B cell (primary cell): Measurements from ENCODE around the gene UPF1. TPM values are rescaled to one million over a fixed set of nuclear protein-coding genes. Genes with fewer than 3 reads are reported as not detected.

Experiments
- ATAC-seq: fragments of 200-7000 bp; cut with Tn5 transposase; one replicate; pipeline ENCODE4 v1.10.0; 2021; ENCODE audit warnings: low read depth, mild to moderate bottlenecking, moderate number of reproducible peaks, moderate library complexity
- CTCF ChIA-PET: fragments of 350-600 bp; sonication (Branson Sonifier 250); formaldehyde crosslinking; loops from one replicate; lab custom pipeline; 2021; ENCODE audit warnings: antibody characterized with exemption, inconsistent platforms; lab: Charles Lee
- POLR2A ChIA-PET: fragments of 350-600 bp; sonication (Branson Sonifier 250); formaldehyde crosslinking; loops from one replicate; lab custom pipeline; 2021; ENCODE audit warnings: antibody characterized with exemption; lab: Charles Lee
- DNase-seq: peaks from one replicate; pipeline ENCODE4 v3.0.0; 2013
- H2AFZ ChIP-seq: 2 replicates; pipeline ENCODE4 v1.6.1; 2012; ENCODE audit warnings: mild to moderate bottlenecking, low read depth, low read length; ENCODE audit not compliant: insufficient read depth, poor library complexity, severe bottlenecking
- H3K27ac ChIP-seq, 2 donors: 1 replicate in 1 of 2; 2 replicates in 1 of 2; pipeline ENCODE4 v1.5.1; 2012 to 2013; ENCODE audit warnings: low read length in 2 of 2, mild to moderate bottlenecking in 2 of 2, moderate library complexity in 1 of 2
- H3K27me3 ChIP-seq, 4 experiments: fragments of 200-600 bp in 1 of 4; sonication (generic) in 1 of 4; replicated peaks in 1 of 4; 1 replicate in 2 of 4; 2 replicates in 2 of 4; pipeline versions ENCODE4 v1.6.1 to v1.7.0; 2013 to 2016; ENCODE audit warnings: low read length in 3 of 4, mild to moderate bottlenecking in 2 of 4, mixed read lengths in 1 of 4, moderate library complexity in 1 of 4; ENCODE audit not compliant: insufficient read depth in 4 of 4, control insufficient read depth in 3 of 4; ENCODE audit errors: control extremely low read depth in 1 of 4
- H3K36me3 ChIP-seq, 2 experiments: replicated peaks in 1 of 2; 1 replicate in 1 of 2; 2 replicates in 1 of 2; pipeline versions ENCODE4 v1.6.1 to v1.7.1; 2013; ENCODE audit warnings: low read length in 1 of 2; ENCODE audit not compliant: insufficient read depth in 2 of 2, control insufficient read depth in 1 of 2; ENCODE audit errors: control extremely low read depth in 1 of 2, extremely low read depth in 1 of 2
- H3K4me1 ChIP-seq, 2 donors: fragments of 200-600 bp in 1 of 2; sonication (generic) in 1 of 2; 1 replicate in 1 of 2; 2 replicates in 1 of 2; pipeline versions ENCODE4 v1.5.1 to v1.6.1; 2013 to 2017; ENCODE audit warnings: low read length in 2 of 2; ENCODE audit not compliant: control insufficient read depth in 2 of 2, insufficient read depth in 2 of 2
- H3K4me2 ChIP-seq: replicated peaks from 2 replicates; pipeline ENCODE3; 2012; ENCODE audit warnings: mild to moderate bottlenecking, low read depth, low read length; ENCODE audit not compliant: poor library complexity, severe bottlenecking
- H3K4me3 ChIP-seq, 5 experiments: fragments of 200-600 bp in 1 of 5; sonication (generic) in 1 of 5; 1 replicate in 3 of 5; 2 replicates in 2 of 5; pipeline versions ENCODE4 v1.5.1 to v1.7.0; 2011 to 2016; ENCODE audit warnings: low read length in 4 of 5, mild to moderate bottlenecking in 4 of 5, low read depth in 2 of 5, control low read depth in 1 of 5, moderate library complexity in 1 of 5; ENCODE audit not compliant: insufficient read depth in 1 of 5; ENCODE audit errors: control extremely low read depth in 1 of 5, extremely low read depth in 1 of 5
- H3K79me2 ChIP-seq: fragments of 200-600 bp; sonication (generic); one replicate; pipeline ENCODE4 v1.6.0; 2016; ENCODE audit warnings: low read length; ENCODE audit not compliant: control insufficient read depth, insufficient read depth
- H3K9ac ChIP-seq: fragments of 200-600 bp; sonication (generic); 2 replicates; pipeline ENCODE4 v1.6.1; 2017; ENCODE audit warnings: mild to moderate bottlenecking, low read length, moderate library complexity
- H3K9me3 ChIP-seq, 3 donors: one replicate each; pipeline versions ENCODE4 v1.6.1 to v1.7.1; 2013; ENCODE audit warnings: low read length in 2 of 3; ENCODE audit not compliant: control insufficient read depth in 2 of 3, insufficient read depth in 1 of 3; ENCODE audit errors: control extremely low read depth in 1 of 3
- H4K20me1 ChIP-seq: 2 replicates; pipeline ENCODE4 v1.6.0; 2012; ENCODE audit warnings: mild to moderate bottlenecking, low read length; ENCODE audit not compliant: insufficient read depth, control insufficient read depth, poor library complexity, severe bottlenecking
- H3K27ac Mint-ChIP-seq: one replicate; pipeline ENCODE4 v1.8.0; 2021; ENCODE audit warnings: mixed read lengths
- H3K27me3 Mint-ChIP-seq: one replicate; pipeline ENCODE4 v1.8.0; 2021; ENCODE audit warnings: mixed read lengths
- H3K4me1 Mint-ChIP-seq: one replicate; pipeline ENCODE4 v1.8.0; 2021; ENCODE audit warnings: mixed read lengths
- H3K4me3 Mint-ChIP-seq: one replicate; pipeline ENCODE4 v1.8.0; 2021; ENCODE audit warnings: mixed read lengths
- H3K9me3 Mint-ChIP-seq: one replicate; pipeline ENCODE4 v1.8.0; 2022; ENCODE audit warnings: mixed read lengths; ENCODE audit not compliant: insufficient read depth
- CTCF ChIP-seq: fragments of 200-600 bp; IDR thresholded peaks from one replicate; pipeline ENCODE4 v1.8.0; 2022; ENCODE audit warnings: antibody characterized with exemption, mild to moderate bottlenecking
- EZH2 ChIP-seq: IDR thresholded peaks from 2 replicates; pipeline ENCODE4 v1.6.1; 2012; ENCODE audit warnings: borderline replicate concordance, low read depth, mild to moderate bottlenecking, moderate library complexity, low read length; ENCODE audit not compliant: insufficient read depth, poor library complexity, severe bottlenecking
- WGBS: methylation state at CpG from one replicate; pipeline ENCODE4 v1.1.5; 2013; ENCODE audit warnings: missing lambda C conversion rate; ENCODE audit not compliant: insufficient coverage; 5-methylcytosine and 5-hydroxymethylcytosine counted together
- intact Hi-C: fragments of 100-400 bp; cut with micrococcal nuclease; formaldehyde crosslinking; loops from one replicate; pipeline ENCODE4 v1.10.0; 2022
- polyA plus RNA-seq: library from polyadenylated mRNA; depleted of rRNA; stranded (reverse); fragments of >200 nt; gene quantifications from 2 replicates; pipeline ENCODE4 v1.2.3, GENCODE V29; 2012
- total RNA-seq, 2 donors: library from RNA; stranded (reverse); fragments of 120-200 nt in 1 of 2; gene quantifications; 1 replicate in 1 of 2; 2 replicates in 1 of 2; pipeline versions ENCODE4 v1.2.3 to v1.2.4, GENCODE V29; 2013 to 2022

Gene UPF1
- total and polyA plus RNA-seq, 2 donors (not counting 1 experiment from before 2014, with no cell fraction given), result 51.9 to 98.6 TPM

GRCh38 chr19:18784786-18785120 lies 47.0 kb upstream of the UPF1 start:
- Histone ChIP-seq H3K79me2 (no peaks in the 10 kb centered on the region), H3K9me3 (peaks cover 0 to 43% (median 0%) of the 10 kb centered on the region in 3 donors), H3K27ac (no peak overlapping the region), H3K4me1 (peaks cover 36 to 49% of the 10 kb centered on the region in 2 donors), H4K20me1 (peaks cover 27% of the 10 kb centered on the region), H2AFZ (no peak overlapping the region), H3K36me3 (no peaks in the 10 kb centered on the region), H3K4me2 (peak overlapping the region; percentile 53), H3K4me3 (no peak overlapping the region), H3K9ac (no peak overlapping the region), H3K27me3 (peaks cover 0 to 54% (median 28%) of the 10 kb centered on the region in 4 experiments)
- no peak for ATAC-seq
- 88% methylated on average over 16 of the region's 16 CpGs for WGBS
- no peak for TF ChIP-seq EZH2
- no peak for TF ChIP-seq CTCF
- ChIA-PET POLR2A (no interaction called here), CTCF (no interaction called here)
- no peak overlapping the region for H3K27ac Mint-ChIP-seq
- peaks cover 38% of the 10 kb centered on the region for H3K27me3 Mint-ChIP-seq
- DNase-seq, result no peak
- no peak overlapping the region for H3K4me3 Mint-ChIP-seq
- intact Hi-C loops, result loop anchor here (5.0 kb wide), 2 partner anchors 48 to 147 kb away; partner anchors contain the start of genes KLHL26 and UPF1
- H3K9me3 Mint-ChIP-seq, result no peaks in the 10 kb centered on the region
- peaks cover 48% of the 10 kb centered on the region for H3K4me1 Mint-ChIP-seq

GRCh38 chr19:18785179-18786124 lies 46.3 kb upstream of the UPF1 start:
- peak; percentile 56 for ATAC-seq
- Histone ChIP-seq H3K79me2 (no peaks in the 10 kb centered on the region), H3K4me1 (peaks cover 41 to 55% of the 10 kb centered on the region in 2 donors), H3K27me3 (peaks cover 0 to 60% (median 31%) of the 10 kb centered on the region in 4 experiments), H3K9ac (no peak overlapping the region), H2AFZ (no peak overlapping the region), H3K36me3 (no peaks in the 10 kb centered on the region), H3K27ac (no peak overlapping the region), H3K4me2 (peak overlapping the region; percentile 53), H3K4me3 (no peak overlapping the region), H4K20me1 (peaks cover 24% of the 10 kb centered on the region), H3K9me3 (peaks cover 0 to 45% (median 0%) of the 10 kb centered on the region in 3 donors)
- TF ChIP-seq CTCF (no peak), EZH2 (no peak)
- Mint-ChIP-seq H3K4me3 (peak overlapping the region; percentile 57), H3K4me1 (peaks cover 53% of the 10 kb centered on the region), H3K27me3 (peaks cover 44% of the 10 kb centered on the region), H3K9me3 (no peaks in the 10 kb centered on the region), H3K27ac (no peak overlapping the region)
- WGBS, result 15% methylated on average over 63 of the region's 65 CpGs
- intact Hi-C loops, result loop anchor here (5.0 kb wide), 2 partner anchors 47 to 148 kb away; partner anchors contain the start of genes KLHL26 and UPF1
- POLR2A ChIA-PET, result no interaction called here
- CTCF ChIA-PET, result no interaction called here
- peak; percentile 73 for DNase-seq
